ENCODE data around the gene MS4A1. TPM values are rescaled to one million over a fixed set of nuclear protein-coding genes. Genes with fewer than 3 reads are reported as not detected.

MS4A1 gene
- total and polyA plus RNA-seq, 2 of the 8 experiments (the other 6 are each of a cell fraction or from before 2014, with no cell fraction given), result not detected

DNA sequence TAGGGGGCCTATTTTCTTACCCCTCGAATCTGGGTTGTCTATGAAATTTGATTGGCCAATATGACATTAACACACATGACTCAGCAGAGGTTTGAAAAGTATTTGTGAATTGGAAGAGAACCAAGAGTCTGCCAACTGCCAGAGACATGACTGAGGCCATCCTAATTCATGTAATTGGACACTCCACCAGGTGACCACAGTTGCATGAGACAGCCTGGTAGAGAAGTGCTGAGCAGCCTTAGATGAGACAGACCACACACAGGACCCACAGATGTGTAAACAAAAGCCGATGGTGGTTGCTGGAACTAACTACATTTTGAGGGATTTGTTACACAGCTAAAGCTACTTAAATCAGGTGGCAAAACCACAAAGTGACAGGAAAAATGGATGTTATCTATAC is 27.1 kb upstream of the MS4A1 start:
- H3K27ac ChIP-seq (ENCODE audit: low read depth, low read length), result no peak overlapping the region
- H3K4me2 ChIP-seq (ENCODE audit: insufficient read depth in 1 of 2, low read depth in 2 of 2, low read length in 2 of 2), result no peak overlapping the region
- ChIA-PET POLR2A (ENCODE audit: partially characterized antibody) (no interaction called here), CTCF (ENCODE audit: partially characterized antibody) (interaction anchor here (0.6 kb wide), 1 partner anchor 10 kb away, joined by 3 read pairs; no protein-coding TSS in a partner anchor)
- no peak overlapping the region for H2BK12ac ChIP-seq (ENCODE audit: low read depth, low read length)
- no peak overlapping the region for H3K56ac ChIP-seq (replicated peaks; ENCODE audit: insufficient read length, low read depth, low read length)
- 95% methylated on average over 2 of the region's 2 CpGs; no CpG with 5 or more reads in 1 of the 2 experiments for WGBS, 2 experiments (ENCODE audit: extremely low coverage in 1 of 2, insufficient coverage in 1 of 2, insufficient read length in 1 of 2, insufficient replicate concordance in 2 of 2, low coverage in 1 of 2, low lambda C conversion rate in 2 of 2, missing lambda C conversion rate in 1 of 2)
- TF ChIP-seq BCL11A (IDR thresholded peaks at IDR 0.05; ENCODE audit: low read depth in 2 of 2, low read length in 2 of 2) (no peak), KDM4A (IDR thresholded peaks at IDR 0.05; ENCODE audit: low read depth, low read length, severe bottlenecking) (no peak), RNF2 (IDR thresholded peaks at IDR 0.05; ENCODE audit: borderline replicate concordance, low read depth, low read length, missing control alignments, poor library complexity, severe bottlenecking) (no peak), CHD1 (IDR thresholded peaks at IDR 0.05; ENCODE audit: low read depth, low read length) (no peak), EP300 (IDR thresholded peaks at IDR 0.05; ENCODE audit: borderline replicate concordance in 1 of 2, low read depth in 2 of 2, low read length in 2 of 2) (no peak), CREB1 (IDR thresholded peaks at IDR 0.05) (no peak), POLR2AphosphoS5 (IDR thresholded peaks at IDR 0.05; ENCODE audit: low read depth, low read length) (no peak), JUND (IDR thresholded peaks at IDR 0.05; ENCODE audit: low read length) (no peak), TEAD4 (IDR thresholded peaks at IDR 0.05; ENCODE audit: low read depth, low read length) (no peak)
- TF ChIP-seq, protein P1, sequence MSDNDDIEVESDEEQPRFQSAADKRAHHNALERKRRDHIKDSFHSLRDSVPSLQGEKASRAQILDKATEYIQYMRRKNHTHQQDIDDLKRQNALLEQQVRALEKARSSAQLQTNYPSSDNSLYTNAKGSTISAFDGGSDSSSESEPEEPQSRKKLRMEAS (IDR thresholded peaks at IDR 0.05), result no peak
- TF ChIP-seq, protein P2, sequence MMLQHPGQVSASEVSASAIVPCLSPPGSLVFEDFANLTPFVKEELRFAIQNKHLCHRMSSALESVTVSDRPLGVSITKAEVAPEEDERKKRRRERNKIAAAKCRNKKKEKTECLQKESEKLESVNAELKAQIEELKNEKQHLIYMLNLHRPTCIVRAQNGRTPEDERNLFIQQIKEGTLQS (IDR thresholded peaks at IDR 0.05; ENCODE audit: insufficient read depth, low read depth, low read length), result no peak
- H2BK20ac ChIP-seq (ENCODE audit: low read length), result no peak overlapping the region
- H3K9me3 ChIP-seq (ENCODE audit: insufficient read depth in 2 of 2, low read depth in 1 of 2, low read length in 1 of 2), result no peaks in the 10 kb centered on the region
- H4K5ac ChIP-seq (ENCODE audit: insufficient read length, low read depth, low read length), result no peak overlapping the region
- H3K18ac ChIP-seq (ENCODE audit: extremely low read depth, low read length), result no peak overlapping the region
- H2BK5ac ChIP-seq (ENCODE audit: low read depth, low read length), result no peak overlapping the region
- no peaks in the 10 kb centered on the region for H4K20me1 ChIP-seq (replicated peaks in 1 of 2; ENCODE audit: control insufficient read depth in 1 of 2, insufficient read depth in 2 of 2, low read length in 2 of 2)
- H3K14ac ChIP-seq (ENCODE audit: insufficient read length), result no peak overlapping the region
- H2AFZ ChIP-seq (ENCODE audit: low read length), result no peak overlapping the region
- no peaks in the 10 kb centered on the region for H3K79me2 ChIP-seq (ENCODE audit: control insufficient read depth in 1 of 2, insufficient read depth in 2 of 2, low read length in 2 of 2)
- H2AK5ac ChIP-seq (ENCODE audit: low read depth, low read length), result no peak overlapping the region
- no peak for FAIRE-seq
- no peak overlapping the region for H3K4me3 ChIP-seq (ENCODE audit: extremely low read depth in 1 of 4, insufficient read depth in 2 of 4, low read depth in 3 of 4, low read length in 4 of 4)
- no peak overlapping the region for H3K23ac ChIP-seq (ENCODE audit: insufficient read length)
- no peak overlapping the region for H3K4ac ChIP-seq (replicated peaks; ENCODE audit: insufficient read length, low read depth, low read length)
- H3K79me1 ChIP-seq (ENCODE audit: low read depth, low read length), result no peaks in the 10 kb centered on the region
- no peak overlapping the region for H3K9ac ChIP-seq (replicated peaks in 1 of 4; ENCODE audit: extremely low read depth in 1 of 4, low read depth in 3 of 4, low read length in 3 of 4)
- H2BK15ac ChIP-seq (ENCODE audit: low read length), result no peak overlapping the region
- no peaks in the 10 kb centered on the region for H3K36me3 ChIP-seq (ENCODE audit: control insufficient read depth in 2 of 4, insufficient read depth in 4 of 4, low read length in 3 of 4)
- no peak overlapping the region for H4K91ac ChIP-seq (replicated peaks; ENCODE audit: insufficient read length, low read length)
- H3K4me1 ChIP-seq (replicated peaks in 1 of 4; ENCODE audit: control insufficient read depth in 3 of 4, insufficient read depth in 4 of 4, low read length in 3 of 4), result peaks cover 0 to 1% (median 0%) of the 10 kb centered on the region in 4 experiments; a peak in 1 of 7 replicates
- H3K23me2 ChIP-seq (ENCODE audit: low read depth, low read length), result no peaks in the 10 kb centered on the region
- no peak for DNase-seq (ENCODE audit: low read depth in 1 of 2, low spot score in 2 of 2)
- H3K27me3 ChIP-seq (replicated peaks in 1 of 4; ENCODE audit: control insufficient read depth in 3 of 4, extremely low read depth in 1 of 4, insufficient read depth in 3 of 4, low read length in 3 of 4), result no peaks in the 10 kb centered on the region
- H2BK120ac ChIP-seq (replicated peaks; ENCODE audit: low read depth, low read length), result no peak overlapping the region
- H4K8ac ChIP-seq (ENCODE audit: extremely low read depth, insufficient read depth, low read length), result no peak overlapping the region

Measured in H1 (cell line).